Endometrium (tissue), 2 donors: ENCODE results near the gene GPR78.

Source experiments
- FAIRE-seq: peaks from 2 replicates; lab custom pipeline; 2012; peaks lifted over from hg19 to GRCh38; lab: Jason Lieb, UNC
- donor health status: control.
- donor health status: control.

The GPR78 gene

DNA sequence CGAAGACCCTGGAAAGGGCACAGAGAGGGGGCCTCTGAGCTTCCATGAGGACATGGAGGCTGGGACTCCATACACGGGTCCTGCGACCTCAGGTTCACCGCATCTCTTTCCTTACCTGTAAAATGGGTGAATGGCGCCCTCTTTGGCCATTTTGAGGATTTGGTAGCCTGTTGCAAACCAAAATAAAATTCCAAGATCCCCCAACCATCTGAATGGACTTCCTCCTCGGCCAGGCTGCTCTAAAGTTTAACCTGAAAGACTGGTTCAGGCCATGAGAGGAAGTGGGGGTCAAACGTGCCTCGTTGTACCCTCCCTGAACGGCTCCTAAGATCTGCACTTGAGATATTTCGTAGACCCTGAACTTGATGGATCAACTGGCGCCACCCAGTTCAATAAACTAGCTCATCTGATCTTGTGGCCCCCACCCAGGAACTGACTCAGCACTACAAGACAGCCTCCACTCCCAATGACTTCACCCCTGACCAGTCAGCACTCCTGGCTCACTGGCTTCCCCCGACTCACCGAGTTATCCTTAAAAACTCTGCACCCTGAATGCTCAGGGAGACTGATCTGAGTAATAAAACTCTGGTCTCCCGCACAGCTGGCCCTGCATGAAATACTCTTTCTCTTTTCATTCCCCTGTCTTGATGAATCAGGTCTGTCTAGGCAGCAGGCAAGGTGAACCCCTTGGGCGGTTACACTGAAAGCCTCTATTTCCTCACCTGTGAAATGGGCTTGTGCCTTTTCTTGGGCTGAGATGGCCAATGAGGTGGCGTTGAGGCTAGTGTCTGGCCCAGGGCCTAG, 32.9 kb upstream of the GPR78 start:
- no peak for FAIRE-seq

DNA sequence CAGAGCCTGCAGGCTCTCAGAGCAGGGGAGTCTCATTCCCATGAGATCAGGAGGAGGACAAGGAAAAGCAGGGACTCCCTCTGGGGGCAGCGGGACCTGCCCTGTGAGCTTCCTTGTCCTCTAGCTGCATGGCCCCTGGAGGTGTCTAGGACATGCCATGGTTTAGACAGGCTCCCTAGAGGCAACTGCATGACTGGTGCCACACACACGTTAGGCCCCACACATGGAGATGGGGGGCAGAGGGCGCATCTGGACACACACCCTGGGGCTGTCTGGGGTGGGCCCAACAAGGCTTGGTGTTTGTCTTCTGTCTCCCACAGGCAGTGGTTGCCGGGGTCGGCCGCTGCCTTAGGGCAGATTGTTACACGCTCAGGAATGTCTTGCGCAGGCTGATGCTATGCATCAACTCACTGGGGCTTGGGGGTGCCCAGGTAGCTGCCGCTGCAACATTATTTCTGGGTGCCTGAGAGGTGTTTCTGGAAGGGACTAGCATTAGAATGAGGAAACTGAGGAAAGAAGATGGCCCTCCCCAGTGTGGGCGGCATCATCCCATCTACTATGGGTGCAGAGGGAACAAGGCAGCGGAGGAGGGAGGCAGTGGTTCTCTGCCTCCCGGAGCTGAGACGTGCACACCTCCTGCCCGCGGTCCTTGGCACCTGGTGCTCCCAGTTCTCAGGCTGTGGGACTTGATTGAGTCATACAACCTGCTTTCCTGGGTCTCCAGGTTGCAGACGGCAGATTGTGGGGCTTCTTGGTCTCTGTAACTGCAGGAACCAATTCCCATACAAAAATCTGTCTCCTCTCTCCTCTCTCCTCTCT, 32.1 kb upstream of the GPR78 start:
- FAIRE-seq: no peak

DNA sequence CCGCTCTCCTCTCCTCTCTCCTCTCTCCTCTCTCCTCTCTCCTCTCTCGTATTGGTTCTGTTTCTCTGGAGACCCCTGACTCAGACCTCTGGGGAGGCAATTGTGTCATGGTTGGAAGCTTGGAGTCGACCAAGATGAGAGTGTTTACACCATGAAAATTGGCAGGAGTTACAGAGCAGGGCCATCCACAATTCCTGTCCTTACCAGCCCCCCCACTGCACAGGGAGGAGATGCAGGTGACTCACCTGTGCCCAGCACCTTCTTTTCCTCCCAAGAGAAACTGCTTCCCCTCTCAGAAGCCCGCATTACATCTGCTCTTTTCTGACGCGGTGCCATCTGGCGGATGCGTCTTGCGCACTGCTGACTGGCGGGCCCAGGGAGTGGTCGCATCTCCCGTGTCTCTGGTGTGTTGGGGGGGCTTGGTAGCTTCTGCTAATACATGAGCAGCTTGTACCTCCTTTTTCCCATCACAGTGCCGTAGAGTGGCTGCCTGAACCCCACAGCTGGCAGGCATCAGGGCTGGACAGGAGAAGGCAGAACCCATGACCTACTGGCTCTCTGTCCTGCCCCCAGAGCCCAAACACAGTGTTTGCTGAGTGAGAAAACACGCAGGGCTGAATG, 31.4 kb upstream of the GPR78 start:
- FAIRE-seq: no peak

DNA sequence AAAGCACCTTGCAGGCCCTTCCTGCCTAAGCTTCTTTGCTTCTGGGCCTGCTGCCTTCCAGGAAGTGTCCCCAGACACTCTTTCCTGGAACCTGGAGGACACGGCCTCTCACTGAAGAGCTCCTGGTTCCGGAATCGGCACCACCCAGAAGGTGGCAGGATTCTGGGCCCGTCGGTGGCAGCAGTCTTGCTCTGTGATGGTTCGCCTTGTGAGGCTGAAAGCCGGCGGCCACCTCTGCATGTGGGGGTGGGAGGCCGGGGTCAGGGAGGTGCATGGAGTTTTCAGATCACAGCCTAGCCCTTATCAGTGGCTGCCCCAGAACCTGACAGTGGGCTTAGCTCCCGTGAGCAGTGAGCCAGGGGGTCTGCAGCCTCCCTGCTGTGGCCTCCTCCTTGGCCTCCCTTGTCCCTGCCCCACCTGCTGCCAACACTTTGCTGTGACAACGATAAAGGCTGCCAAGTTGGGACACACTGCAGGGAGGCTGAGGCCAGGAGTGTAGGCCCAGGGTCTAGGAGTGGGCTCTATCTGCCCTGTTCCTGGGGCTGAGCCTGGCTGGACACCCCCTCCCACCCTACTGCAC, 30.8 kb upstream of the GPR78 start:
- FAIRE-seq: no peak

DNA sequence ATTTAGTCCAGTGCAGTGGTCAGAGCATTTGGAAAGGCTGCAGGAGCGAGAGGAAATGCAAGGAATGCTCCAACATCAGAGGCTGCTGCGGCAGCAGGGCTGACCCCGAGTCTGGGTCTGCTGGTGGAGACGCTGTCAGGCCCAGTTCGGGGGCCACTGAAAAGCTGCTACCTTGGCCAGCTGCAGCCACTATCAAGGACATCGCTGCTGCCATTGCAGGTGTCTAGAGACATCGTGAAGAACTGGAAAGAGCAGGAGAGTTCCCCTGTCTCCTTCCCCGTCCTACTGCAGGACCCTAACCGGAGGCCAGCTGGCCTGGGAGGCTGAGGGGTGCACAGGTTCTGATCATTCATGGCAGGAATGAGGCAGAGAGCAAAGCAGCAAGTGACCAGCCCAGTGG, 29.5 kb upstream of the GPR78 start:
- no peak for FAIRE-seq

DNA sequence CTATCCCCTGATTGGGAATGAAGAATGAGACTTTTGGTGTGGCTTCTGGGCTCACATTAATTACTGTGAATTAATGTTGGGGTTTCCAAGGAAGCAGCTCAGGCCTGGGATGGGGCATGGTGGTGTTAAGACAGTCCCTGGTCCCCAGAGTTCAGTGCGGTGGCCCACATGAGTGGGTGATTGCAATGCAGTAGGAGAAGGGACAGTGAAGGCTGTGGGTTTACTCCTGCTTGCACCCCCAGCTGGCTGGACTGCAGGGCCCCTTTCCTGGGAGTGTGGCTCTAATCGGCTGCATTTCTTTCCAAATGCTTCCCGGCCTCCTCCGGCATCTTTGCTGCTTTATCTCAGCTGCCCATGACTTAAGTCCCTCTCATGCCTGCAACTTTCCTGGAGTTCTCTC, 28.2 kb upstream of the GPR78 start:
- no peak for FAIRE-seq

DNA sequence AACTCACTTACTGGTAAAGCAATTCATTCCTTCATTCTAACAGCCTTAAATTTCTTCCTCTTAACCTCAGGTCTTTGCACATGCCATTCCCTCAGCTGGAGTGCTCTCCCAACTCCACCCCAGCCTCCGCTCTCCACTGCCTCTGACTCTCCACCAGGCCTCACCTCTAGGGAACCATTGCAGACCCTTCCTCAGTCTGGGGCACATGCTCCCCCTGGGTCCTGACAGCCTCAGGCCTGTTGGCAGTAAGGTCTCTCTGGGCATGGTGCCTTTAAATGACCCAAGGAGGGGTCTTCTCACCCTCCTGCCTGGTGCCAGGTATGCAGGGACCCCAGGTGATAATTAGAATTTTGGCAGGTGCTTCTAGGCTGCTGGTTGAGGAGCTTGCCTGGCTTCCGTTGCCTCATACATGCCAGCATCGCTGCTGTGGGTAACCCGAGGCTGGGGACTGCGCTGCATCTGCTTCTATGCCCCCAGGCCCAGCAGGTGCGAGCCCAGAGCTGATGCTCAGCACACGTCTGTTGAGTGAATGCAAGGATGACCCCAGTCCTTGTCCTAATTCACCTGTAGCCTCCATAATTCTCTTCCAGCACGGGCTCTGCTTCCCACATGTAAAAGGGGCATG, 27.5 kb upstream of the GPR78 start:
- no peak for FAIRE-seq

DNA sequence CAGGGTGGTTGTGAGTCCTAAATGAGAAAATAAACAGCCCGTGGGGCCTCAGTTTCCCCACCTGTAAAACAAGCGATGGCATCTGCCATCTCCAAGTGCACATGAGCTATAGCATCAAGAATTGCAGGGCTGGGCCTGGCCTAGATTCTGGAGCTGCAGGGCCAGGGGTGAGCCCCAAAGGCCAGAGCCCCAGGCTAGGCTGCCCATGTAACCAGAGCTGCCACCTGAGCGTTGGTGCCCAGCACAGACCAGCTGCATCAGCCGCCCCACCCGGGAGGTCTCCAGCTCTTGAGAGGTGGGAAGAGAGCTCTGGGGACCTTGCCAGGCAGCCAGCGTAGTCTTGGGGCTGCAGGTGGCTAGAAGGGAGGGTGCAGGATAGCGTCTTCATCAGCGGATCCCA, 27.0 kb upstream of the GPR78 start:
- no peak for FAIRE-seq

DNA sequence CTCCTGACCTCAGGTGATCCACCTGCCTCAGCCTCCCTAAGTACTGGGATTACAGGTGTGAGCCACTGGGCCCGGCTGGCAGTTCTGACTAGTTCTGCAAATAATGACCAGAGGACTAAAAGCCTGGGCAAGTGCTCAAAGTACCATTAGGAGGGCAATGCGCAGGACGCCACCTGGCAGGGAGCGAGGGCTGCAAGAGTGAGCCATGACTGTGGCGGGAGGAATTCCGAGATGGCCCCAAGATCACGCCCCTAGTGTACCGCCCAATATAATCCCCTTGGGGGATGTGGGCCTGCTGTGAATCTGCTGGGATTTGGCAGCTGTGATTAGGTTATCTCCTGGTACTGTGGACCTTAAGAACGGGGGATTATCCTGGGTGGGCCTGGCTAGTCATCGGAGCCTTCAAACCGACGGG, 26.2 kb upstream of the GPR78 start:
- no peak for FAIRE-seq

DNA sequence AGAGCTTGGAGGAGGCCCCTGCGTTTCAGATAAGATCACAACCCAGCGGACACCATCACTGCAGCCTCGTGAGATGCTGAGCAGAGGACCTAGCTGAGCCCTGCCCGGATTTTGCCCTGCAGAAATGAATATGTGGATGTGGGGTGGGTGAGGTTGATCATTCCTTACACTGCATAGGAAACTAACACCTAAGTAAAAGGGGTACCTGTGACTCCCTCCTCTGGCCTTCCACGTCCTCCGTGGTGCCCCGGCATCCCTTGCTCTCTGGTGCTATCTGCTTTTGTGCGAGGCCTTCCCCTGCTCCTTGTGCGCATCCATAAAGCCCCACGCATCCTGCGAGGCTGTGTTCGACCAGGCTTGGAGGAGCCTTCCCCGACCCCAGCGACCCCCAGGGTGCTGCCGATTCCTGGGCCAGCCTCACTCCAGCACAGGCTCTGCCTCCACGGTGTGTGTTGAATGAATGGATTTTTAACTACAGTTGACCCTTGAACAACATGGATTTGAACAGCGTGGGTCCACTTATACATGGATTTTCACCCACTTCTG, 25.6 kb upstream of the GPR78 start:
- no peak for FAIRE-seq

DNA sequence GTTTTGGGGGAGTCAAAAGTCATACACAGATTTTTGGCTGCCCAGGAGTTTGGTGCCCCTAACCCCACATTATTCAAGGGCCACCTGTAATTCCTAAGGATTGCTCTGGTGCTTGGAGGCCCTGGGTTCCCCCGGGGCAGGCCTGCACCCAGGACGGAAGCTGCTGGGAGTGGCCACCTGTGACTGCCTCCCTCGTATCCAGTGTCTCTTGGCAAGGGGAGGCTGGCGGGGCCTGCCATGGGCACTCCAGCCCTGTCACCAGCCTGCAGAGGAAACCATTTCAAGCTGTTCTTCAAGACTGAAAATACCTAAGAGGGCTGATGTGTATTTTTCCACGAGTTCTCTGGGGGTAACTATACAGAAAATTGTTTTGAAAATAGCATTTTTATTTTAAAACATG, 24.5 kb upstream of the GPR78 start:
- FAIRE-seq: no peak

DNA sequence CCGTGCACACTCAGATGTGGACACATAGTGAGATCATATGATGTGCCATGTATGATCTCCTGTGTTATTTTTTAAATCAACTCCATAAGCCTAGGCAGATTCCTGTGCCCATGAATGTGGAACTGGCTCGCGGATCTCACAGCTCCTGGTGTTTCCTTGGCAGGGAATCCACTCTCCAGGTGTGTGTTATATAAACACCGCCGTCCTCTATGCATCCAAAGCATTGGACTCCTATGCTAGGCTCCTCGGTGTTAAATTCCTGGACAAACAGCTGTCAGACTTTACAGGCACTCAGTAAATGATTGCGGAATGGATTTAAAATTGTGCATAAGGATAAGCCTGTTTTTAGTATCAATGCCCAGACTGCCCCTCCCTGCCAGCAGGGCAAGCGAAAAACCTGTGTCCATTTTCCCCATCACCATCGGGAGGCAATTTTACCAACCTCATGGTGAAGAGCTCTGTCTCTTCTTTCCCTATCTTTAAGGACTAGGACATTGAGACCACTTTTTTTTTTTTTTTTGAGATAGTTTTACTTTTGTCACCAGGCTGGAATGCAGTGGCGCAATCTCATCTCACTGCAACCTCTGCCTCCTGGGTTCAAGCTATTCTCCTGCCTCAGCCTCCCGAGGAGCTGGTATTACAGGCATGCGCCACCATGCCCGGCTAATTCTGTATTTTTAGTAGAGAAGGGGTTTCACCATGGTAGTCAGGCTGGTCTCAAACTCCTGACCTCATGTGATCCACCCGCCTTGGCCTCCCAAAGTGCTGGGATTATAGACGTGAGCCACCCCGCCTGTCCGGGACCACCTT, 23.6 kb upstream of the GPR78 start:
- FAIRE-seq: no peak

DNA sequence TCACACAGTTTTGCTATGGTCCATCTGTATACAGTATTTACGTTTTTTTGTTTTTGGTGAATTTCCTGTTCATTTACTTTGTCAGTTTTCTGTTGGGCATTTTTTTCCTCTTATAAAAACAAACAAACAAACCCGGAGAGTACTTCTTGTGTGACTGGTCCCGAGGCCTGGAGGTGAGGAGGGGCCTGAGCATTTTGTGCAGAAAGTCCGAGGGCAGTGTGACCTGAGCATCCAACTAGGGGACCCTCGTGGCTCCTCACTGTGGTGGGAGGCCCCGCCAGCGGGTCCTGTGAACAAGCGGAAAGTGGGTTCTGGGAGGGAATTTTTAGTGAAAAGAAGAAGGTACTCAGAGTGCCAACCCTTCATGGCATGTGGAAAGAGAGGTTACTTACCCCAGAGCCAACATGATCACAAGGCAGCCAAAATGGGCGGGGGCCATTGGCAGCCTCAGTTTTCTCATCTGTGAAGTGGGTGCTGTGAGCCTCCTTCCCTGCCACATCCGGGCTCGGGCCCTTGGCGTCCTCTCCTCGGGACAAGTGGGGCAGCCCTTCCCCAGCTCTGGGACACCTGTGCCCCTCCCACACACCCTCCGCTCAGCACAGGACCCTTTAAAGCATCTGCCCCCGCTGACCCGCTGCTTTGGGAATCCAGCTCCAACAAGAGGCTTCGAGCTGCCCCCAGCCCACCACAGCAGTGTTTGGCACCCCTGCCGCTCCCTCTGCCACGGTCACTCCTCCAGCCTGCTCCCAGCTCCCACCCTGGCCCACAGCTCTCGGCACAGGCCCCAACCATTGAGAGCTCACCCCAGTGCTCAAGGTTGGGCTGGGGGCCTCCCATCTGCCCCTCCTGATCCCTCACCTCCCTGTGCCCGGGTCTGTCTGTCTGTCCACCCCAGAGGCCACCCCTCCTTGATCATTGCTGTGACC, 22.8 kb upstream of the GPR78 start:
- FAIRE-seq: no peak

DNA sequence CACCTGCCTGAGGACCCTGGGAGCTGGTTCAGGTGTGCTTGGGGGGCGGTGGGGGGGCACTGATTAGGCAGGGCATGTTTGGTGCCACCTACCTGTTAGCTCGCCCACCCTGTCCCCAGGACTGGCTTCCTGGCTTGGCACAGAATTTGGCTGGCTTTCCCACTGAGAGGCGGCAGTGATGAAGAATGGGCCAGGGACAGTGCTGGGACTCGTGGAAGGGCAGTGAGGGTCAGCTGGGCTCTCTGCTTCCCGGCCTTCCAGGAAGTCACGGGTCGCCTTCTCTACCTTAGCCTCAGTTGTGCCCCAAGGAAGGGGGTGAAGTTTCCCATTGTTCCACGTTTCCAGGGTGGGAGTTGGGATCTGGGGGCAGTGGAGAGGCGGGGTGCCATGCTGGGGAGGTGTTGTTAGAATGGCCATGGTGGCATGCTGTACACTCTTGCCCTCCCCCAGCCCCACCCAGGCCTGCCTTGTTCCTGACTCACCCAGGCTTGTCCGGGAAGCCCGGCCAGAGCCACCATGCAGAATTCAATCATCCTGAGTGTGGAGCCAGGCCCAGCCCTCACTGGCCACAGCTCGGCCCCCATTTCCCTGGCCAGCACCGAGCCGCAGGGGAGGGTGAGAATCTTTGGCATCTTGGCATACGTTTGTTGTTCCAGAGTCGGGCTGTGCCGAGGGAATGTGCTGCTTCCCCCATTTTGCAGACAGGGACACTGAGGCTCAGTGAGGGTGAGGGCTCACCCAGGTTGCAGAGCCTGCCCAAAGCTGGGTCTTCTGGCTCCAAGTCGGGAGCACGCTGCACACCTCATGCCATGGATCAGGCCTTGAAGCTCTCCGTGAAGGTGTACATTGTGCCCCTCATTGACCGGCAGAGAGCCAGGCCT, 21.9 kb upstream of the GPR78 start:
- FAIRE-seq: no peak

DNA sequence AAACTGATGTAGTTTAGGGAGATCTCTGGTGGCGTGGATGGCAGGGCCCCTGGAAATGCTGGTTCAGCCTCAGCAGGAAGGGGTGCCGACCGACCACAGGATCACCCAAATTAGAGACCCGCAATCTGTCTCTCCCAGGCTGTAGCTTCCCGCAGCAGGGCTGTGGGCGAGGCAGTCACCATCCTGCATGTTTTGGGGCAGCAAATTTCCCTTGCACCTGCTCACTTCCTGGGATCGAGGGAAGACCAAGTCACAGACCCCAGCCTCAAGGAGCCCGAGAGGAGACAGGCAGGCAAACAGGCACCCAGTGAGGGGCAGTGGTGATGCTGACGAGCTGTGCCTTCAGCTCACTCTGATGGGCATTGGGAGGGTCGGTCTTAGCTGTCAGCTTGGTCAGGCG, 21.2 kb upstream of the GPR78 start:
- FAIRE-seq: no peak

DNA sequence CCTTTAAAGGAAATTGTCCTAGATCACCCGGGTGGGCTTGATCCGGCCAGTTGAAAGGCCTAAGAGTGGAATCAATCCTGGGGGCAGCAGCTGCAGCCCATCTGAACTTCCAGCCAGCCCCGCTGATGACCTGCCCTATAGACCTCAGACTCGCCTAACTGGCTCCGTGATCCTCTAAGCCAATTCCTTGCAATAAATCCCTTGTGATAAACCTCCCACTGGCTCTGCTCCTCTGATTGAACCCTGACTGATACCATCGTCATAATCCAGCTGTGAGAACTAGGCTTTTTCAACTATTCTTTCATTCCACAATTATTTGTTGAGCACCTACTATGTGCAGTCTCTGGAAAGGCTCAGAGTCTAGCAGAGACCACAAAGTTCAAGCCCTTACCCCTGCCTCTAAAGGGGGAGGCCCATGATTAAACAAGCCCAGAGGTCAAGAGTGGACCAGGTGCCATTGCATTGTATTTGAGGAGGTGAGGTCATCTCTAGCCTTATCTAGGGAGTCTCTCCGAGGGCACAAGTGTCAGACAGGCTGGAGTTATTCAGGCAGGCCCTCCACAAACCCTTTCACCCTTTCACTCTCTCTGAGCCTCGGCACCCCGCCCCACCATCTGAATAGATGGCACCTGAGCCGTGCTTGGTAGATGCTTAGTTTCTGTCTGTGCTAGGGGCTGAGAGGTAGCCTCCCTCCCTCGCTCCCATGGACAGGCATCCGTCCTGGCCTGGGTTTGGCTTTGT, 20.5 kb upstream of the GPR78 start:
- FAIRE-seq: no peak

DNA sequence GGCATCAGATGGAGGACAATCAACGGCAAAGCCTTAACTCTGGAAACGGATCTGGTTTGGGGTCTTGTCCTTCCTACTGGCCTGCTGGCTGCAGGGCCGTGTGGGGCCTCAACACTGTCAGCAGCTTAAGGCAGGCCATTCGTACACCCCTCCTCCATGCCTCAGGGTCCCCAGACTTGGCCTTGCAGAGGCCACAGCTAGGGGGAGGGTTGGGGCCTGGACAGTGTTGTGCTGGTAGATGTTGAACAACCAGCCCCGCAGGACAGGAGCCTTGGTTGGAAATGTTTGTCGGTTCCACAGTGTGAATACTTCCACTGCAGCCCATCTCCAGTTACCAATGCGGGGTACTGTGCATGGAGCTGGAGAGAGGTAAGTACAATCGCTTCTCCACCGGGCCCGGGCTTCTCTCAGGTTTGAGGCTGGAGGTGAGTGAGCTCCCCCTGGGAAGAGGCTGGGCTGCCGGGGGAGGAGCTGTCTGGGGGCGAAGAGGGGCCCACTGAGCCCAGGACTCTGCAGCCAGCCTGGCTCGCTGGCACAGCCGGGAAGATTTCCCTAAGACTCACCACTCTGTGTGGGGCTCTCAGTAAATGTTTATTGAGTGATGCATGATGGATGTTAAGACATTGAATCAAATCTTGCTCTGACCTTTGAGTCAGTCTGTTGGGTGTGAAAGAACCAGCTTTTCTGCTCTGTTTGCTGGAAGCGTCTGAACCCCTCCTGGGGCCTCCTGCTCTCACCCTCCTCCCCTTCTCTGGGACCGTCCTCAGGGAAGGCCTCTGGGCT, 19.7 kb upstream of the GPR78 start:
- FAIRE-seq: no peak
